Measurements from ENCODE around the gene PLCL2. TPM values are rescaled to one million over a fixed set of nuclear protein-coding genes. Genes with fewer than 3 reads are reported as not detected.
"Not testable (repeated sequence)": the region's sequence is repeated elsewhere in the genome, so short reads cannot be mapped to it uniquely, and the experiment has no call there.

Gene PLCL2
- polyA plus RNA-seq, 6 donors from 2014 or later, result 65.7 to 92.7 (median 69.1) TPM

DNA sequence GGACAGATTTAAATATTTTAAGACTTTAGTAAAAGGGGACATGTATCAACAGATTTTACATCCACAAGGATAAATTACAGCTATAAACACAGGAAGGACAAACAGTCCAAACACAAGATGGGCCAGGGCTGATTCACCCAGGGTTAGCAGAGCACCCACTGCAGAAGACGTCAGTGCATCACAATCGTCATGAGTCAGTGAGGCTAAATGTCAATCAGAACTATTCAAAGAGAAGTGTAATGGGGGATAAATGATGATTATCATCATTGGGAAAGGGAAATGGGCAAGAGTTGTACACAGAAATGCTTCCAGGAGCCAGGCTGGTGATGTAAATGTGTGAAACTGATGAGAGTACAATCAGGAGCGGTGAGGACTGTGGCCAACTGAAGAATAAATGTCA, 226.8 kb downstream of the PLCL2 start:
- Mint-ChIP-seq H3K27me3 (no peaks in the 10 kb centered on the region), H3K9me3 (peaks cover 5 to 18% (median 12%) of the 10 kb centered on the region in 7 donors), H3K36me3 (peaks cover 0 to 6% of the 10 kb centered on the region in 2 donors), H3K27ac (no peak overlapping the region), H3K4me3 (no peak overlapping the region), H3K4me1 (peaks cover 12 to 13% (median 12%) of the 10 kb centered on the region in 3 donors)
- DNase-seq (no peak), ATAC-seq (ENCODE audit: low read depth in 2 of 2) (no peak)

DNA sequence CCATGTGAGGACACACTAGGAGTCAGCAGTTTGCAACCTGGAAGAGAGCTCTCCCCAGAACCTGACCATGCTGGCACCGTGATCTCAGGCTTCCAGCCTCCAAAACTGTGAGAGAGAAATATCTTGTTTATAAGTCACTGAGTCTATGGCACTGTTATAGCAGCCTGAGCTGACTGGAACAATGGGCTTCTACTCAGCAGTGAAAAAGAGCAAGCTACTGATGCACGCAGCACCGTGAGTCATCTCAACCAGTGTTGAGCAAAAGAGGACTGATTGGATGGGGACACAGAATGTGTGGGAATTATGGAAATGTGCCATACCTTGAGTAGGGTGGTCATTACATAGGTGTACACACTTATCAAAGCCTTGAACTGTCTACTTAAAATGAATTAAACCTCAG, 230.4 kb downstream of the PLCL2 start:
- Mint-ChIP-seq H3K36me3 (peaks cover 0 to 6% of the 10 kb centered on the region in 2 donors), H3K27ac (peak overlapping the region in 1 of 6 donors; percentile 19), H3K4me3 (peak overlapping the region in 1 of 8 donors; percentile 21), H3K9me3 (peaks cover 5 to 17% (median 8%) of the 10 kb centered on the region in 7 donors), H3K4me1 (peaks cover 12 to 15% (median 13%) of the 10 kb centered on the region in 3 donors), H3K27me3 (no peaks in the 10 kb centered on the region)
- DNase-seq, result no peak
- ATAC-seq (ENCODE audit: low read depth in 2 of 2), result no peak

DNA sequence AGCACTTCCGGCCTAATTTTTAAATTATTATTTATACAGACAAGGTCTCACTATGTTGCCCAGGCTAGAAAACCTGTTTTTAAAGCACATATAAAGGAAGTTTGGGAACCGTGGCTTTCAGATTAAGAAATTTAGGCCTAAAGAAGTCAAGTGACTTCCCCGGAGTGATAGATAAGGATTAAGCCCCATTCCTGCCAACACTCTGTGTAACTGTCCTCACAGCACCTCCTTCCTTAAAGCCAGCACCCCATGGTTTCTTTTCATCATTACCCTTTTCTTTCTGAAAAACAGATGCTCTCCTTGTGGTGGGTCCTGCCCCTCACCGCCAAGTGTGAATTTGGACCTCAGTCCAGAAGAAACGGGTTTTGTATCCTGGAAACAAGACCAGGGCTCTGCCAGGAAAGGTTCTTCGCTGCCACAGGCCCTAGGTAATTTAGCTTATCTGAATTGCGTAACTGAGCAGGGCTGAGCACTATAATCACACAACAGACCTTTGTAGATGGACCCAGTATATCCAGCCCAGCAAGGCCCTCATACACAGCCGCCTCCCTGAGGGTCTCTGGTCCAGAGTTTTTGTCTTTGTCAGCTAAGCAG, 231.3 kb downstream of the PLCL2 start:
- DNase-seq, result no peak
- Mint-ChIP-seq H3K4me3 (no peak overlapping the region), H3K36me3 (peaks cover 0 to 6% of the 10 kb centered on the region in 2 donors), H3K9me3 (peaks cover 5 to 17% (median 8%) of the 10 kb centered on the region in 7 donors), H3K27ac (no peak overlapping the region), H3K4me1 (peaks cover 4 to 10% (median 5%) of the 10 kb centered on the region in 3 donors), H3K27me3 (no peaks in the 10 kb centered on the region)
- no peak for ATAC-seq (ENCODE audit: low read depth in 2 of 2)

DNA sequence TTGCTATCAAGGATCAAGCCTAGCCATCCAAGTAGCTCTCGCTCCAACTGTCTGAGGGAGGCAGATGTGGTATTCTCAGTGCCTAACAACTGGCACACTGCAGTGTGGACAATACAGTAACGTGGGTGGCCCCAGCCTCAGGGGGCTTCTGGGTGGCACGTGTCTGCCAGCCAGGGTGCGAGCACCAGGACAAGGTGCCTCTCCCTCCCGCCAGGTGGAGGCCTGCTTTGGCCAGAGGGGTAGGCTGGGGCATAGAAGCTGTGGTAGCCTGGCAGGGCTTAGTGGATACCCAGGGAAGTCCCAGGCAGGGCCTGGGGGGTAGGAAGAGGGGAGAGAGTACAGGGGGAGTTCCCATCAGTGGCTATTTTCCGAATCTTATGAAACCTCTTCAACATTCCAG, 234.0 kb downstream of the PLCL2 start:
- no peak overlapping the region for H3K27ac Mint-ChIP-seq
- H3K36me3 Mint-ChIP-seq, result peaks cover 0 to 9% of the 10 kb centered on the region in 2 donors
- ATAC-seq (ENCODE audit: low read depth in 2 of 2) (no peak), DNase-seq (no peak)
- H3K27me3 Mint-ChIP-seq, result peaks cover 0 to 5% (median 0%) of the 10 kb centered on the region in 3 donors
- H3K4me3 Mint-ChIP-seq, result no peak overlapping the region
- H3K9me3 Mint-ChIP-seq, result peaks cover under 1 to 18% (median 6%) of the 10 kb centered on the region in 7 donors
- peaks cover 0 to 4% (median 0%) of the 10 kb centered on the region in 3 donors for H3K4me1 Mint-ChIP-seq

DNA sequence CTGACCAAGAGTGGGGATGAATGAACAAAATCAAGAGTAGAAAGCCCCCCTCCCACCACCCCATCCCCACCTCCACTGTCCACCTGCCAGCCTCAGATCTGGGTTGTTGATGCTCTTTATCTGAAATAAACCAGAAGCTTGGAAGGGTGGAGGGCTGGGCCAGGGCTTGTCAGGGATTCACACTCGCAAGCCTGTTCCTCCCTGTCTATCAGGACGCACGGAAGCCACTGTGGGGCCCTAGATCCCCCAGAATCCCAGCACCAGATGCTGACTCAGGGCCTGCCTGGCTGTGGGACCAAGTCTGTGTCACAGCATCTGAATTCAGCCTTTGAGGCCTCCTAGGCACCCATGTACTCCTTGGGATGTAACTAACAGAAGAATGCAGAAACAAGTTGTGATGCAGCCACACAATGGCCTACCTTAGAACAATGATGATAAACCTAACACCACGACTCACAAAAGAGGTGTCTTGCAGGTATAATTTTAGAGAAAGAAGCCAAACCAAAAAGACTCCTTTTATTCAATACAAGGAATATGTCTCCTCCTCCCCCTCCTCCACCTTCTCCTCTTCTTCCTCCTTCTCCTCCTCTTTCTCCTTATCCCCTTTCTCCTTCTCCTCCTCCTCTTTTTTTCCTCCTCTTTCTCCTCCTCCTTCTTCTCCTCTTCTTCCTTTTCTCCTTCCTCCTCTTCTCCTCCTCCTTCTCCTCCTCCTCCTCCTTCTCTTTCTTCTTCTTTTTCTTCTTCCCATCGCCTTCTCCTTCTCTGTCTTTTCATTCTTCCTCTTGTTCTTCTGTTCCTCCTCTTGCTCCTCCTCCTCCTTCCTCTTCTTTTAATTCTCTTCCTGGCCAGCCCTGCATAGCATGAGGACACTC, 234.7 kb downstream of the PLCL2 start:
- Mint-ChIP-seq H3K27me3 (peaks cover 0 to 5% (median 0%) of the 10 kb centered on the region in 3 donors), H3K36me3 (peaks cover 0 to 8% of the 10 kb centered on the region in 2 donors), H3K4me1 (peaks cover 0 to 4% (median 0%) of the 10 kb centered on the region in 3 donors), H3K9me3 (peaks cover 0 to 14% (median 5%) of the 10 kb centered on the region in 7 donors), H3K4me3 (no peak overlapping the region), H3K27ac (peak overlapping the region in 1 of 6 donors; percentile 54)
- DNase-seq (no peak), ATAC-seq (ENCODE audit: low read depth in 2 of 2) (no peak)

DNA sequence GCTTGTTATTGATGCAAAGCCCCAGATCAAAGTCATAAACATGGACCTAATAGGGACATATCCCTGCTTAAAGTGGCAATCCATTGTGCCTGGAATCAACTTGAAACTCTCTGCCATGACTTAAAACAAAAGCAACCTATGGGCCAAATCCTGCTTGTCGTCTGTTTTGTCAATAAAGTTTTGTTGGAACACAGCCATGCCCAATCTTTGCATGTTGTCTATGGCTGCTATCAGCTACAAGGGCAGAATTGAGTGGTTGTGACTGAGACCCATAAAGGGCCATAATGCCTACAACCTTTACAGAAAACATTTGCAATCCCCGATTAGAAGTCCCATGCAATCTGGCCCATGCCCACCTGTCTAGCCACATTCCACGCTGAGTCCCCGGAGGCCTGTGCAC, 235.4 kb downstream of the PLCL2 start:
- ATAC-seq (ENCODE audit: low read depth in 2 of 2) (no peak), DNase-seq (no peak)
- Mint-ChIP-seq H3K36me3 (peaks cover 0 to 8% of the 10 kb centered on the region in 2 donors), H3K9me3 (peaks cover 0 to 14% (median 3%) of the 10 kb centered on the region in 7 donors), H3K27ac (peak overlapping the region in 1 of 6 donors; percentile 28), H3K27me3 (peaks cover 0 to 5% (median 0%) of the 10 kb centered on the region in 3 donors), H3K4me3 (no peak overlapping the region), H3K4me1 (peaks cover 0 to 4% (median 0%) of the 10 kb centered on the region in 3 donors)

DNA sequence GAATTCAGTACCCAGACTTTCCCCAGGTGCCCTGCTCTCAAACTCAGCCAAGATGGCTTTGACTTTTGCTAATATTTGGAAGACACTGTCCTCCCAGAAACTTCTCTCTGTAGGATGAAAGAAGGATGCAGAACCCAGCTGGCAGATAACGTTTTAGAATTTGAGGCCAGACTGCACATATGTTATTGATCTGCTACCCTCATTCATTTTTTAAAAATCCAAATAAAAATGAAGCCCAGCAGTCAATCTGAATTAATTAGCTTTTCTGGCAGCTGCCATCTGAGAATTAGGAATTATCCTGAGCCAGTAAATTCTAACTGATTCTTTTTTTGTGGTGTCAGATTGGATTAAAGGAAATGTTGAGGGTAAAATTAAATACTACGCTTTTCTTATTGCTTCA, 236.6 kb downstream of the PLCL2 start:
- peaks cover 0 to 8% of the 10 kb centered on the region in 2 donors for H3K36me3 Mint-ChIP-seq
- peaks cover 0 to 4% (median 0%) of the 10 kb centered on the region in 3 donors for H3K4me1 Mint-ChIP-seq
- no peak for ATAC-seq (ENCODE audit: low read depth in 2 of 2)
- H3K27me3 Mint-ChIP-seq, result peaks cover 0 to 5% (median 0%) of the 10 kb centered on the region in 3 donors
- DNase-seq, result no peak
- peaks cover 0 to 14% (median 3%) of the 10 kb centered on the region in 7 donors for H3K9me3 Mint-ChIP-seq
- H3K4me3 Mint-ChIP-seq, result no peak overlapping the region
- no peak overlapping the region for H3K27ac Mint-ChIP-seq

DNA sequence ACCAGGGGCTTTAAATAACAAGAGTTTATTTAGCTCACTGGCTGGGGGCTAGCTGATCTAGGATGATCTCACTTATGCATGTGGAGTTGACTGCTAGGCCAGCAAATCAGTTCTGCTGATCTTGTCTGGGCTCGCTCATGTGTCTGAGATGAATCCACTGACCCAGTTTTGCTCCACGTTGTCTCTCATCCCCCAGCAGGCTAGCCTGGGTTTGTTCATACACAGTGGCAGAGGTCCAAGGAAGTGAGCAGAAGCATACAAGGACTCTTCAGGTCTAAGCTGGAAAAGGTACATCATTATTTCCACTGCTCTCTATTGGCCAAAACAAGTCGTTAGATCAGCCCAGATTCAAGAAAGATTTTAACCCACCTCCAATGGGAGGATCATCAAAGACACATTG, 238.0 kb downstream of the PLCL2 start:
- H3K4me3 Mint-ChIP-seq, result no peak overlapping the region
- peaks cover 0 to 4% (median 0%) of the 10 kb centered on the region in 3 donors for H3K4me1 Mint-ChIP-seq
- peak overlapping the region in 2 of 6 donors; percentile 8 to 50 for H3K27ac Mint-ChIP-seq
- DNase-seq, result no peak
- H3K27me3 Mint-ChIP-seq, result peaks cover 0 to 5% (median 0%) of the 10 kb centered on the region in 3 donors
- no peak for ATAC-seq (ENCODE audit: low read depth in 2 of 2)
- peaks cover 2 to 18% (median 4%) of the 10 kb centered on the region in 7 donors for H3K9me3 Mint-ChIP-seq
- H3K36me3 Mint-ChIP-seq, result peaks cover 5 to 12% of the 10 kb centered on the region in 2 donors

DNA sequence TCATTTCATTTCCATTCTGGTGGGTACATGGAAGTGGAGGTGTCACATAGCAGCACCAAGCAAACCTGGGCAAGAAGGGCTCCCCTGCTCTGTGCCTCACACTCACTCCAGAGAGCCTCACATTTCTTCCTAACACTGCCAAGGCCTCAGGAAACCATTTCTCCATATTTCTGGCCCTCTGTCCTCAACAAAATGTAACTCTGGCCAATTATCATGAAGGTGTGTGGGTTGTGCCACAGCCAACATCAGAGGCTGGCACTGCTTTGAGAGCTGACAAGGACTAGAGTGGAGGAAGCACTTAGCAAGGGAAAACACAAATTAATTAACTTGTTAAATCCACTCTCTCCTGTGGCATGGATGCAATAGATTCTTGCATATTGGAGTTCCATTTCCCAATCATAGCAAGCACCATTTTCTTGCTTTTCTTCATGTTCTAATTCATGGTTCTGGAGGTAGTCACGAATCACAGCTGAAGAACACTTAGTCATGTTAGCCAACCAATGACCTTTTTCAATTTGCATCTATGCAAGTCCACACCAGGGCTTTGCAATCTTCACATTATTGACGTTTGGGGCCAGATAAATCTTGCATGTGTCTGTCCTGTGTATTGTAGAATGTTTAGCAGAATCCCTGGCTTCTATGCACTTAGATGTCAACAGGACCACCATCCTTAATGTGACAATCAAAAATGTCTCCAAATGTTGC, 241.1 kb downstream of the PLCL2 start:
- DNase-seq (no peak), ATAC-seq (ENCODE audit: low read depth in 2 of 2) (no peak)
- peaks cover 0 to 5% (median 0%) of the 10 kb centered on the region in 3 donors for H3K27me3 Mint-ChIP-seq
- no peak overlapping the region for H3K27ac Mint-ChIP-seq
- H3K4me1 Mint-ChIP-seq, result no peaks in the 10 kb centered on the region
- H3K4me3 Mint-ChIP-seq, result no peak overlapping the region
- peaks cover 5 to 24% (median 11%) of the 10 kb centered on the region in 7 donors for H3K9me3 Mint-ChIP-seq
- peaks cover 5 to 19% of the 10 kb centered on the region in 2 donors for H3K36me3 Mint-ChIP-seq

DNA sequence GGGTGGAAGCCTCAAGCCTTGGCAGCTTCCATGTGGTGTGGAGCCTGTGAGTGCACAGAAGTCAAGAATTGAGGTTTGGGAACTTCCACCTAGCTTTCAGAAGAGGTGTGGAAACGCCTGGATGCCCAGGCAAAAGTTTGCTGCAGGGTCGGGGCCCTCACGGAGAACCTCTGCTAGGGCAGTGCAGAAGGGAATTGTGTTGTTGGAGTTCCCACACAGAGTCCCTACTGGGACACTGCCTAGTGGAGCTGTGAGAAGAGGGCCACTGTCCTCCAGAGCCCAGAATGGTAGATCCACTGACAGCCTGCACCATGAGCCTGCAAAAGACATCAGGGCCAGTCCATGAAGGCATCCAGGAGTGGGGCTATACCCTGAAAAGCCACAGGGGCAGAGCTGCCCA, 243.9 kb downstream of the PLCL2 start:
- DNase-seq; H3K27me3 Mint-ChIP-seq; ATAC-seq (ENCODE audit: low read depth in 2 of 2); H3K4me1 Mint-ChIP-seq; H3K4me3 Mint-ChIP-seq; H3K27ac Mint-ChIP-seq: not testable (repeated sequence)
- peaks cover 5 to 11% of the 10 kb centered on the region in 2 donors for H3K36me3 Mint-ChIP-seq
- H3K9me3 Mint-ChIP-seq, result peaks cover 3 to 18% (median 9%) of the 10 kb centered on the region in 7 donors

DNA sequence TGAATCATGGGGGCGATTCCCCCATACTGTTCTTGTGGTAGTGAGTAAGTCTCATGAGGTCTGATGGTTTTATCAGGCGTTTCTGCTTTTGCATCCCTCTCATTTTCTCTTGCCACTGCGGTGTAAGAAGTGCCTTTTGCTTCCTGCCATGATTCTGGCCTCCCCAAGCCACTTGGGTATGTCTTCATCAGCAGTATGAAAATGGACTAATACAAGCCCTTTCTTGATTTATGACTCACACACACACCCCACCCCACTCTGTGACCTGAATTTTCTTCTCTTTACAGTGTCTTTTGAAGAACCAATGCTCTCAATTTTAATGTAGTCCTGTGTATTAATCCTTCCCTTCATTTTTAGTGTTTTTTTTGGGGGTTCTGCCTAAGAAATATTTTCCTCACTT, 244.8 kb downstream of the PLCL2 start:
- Mint-ChIP-seq H3K9me3 (peaks cover 3 to 18% (median 9%) of the 10 kb centered on the region in 7 donors), H3K27me3 (no peaks in the 10 kb centered on the region), H3K36me3 (peaks cover 5 to 11% of the 10 kb centered on the region in 2 donors), H3K27ac (no peak overlapping the region), H3K4me1 (no peaks in the 10 kb centered on the region), H3K4me3 (no peak overlapping the region)
- no peak for ATAC-seq (ENCODE audit: low read depth in 2 of 2)
- no peak for DNase-seq

DNA sequence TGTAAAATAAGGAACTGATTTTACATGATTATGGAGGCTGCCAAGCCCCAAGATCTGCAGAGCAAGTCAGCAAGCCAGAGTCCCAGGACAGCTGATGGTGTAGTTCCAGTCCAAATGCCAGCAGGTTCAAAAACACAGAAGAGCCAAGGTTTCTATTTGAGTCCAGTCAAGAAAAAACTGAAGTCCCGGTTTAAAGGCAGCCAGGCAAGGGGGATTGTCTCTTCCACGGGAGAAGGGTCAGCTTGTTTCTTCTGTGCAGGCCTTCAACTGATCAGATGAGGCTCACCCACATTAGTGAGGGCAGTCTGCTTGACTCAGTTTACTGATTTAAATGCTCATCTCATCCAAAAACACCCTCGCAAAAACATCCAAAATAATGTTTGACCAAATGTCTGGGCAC, 246.2 kb downstream of the PLCL2 start:
- ATAC-seq (ENCODE audit: low read depth in 2 of 2) (no peak), DNase-seq (no peak)
- H3K27me3 Mint-ChIP-seq, result no peaks in the 10 kb centered on the region
- H3K36me3 Mint-ChIP-seq, result peaks cover 5 to 21% of the 10 kb centered on the region in 2 donors
- no peak overlapping the region for H3K27ac Mint-ChIP-seq
- peaks cover 5 to 27% (median 11%) of the 10 kb centered on the region in 7 donors for H3K9me3 Mint-ChIP-seq
- no peaks in the 10 kb centered on the region for H3K4me1 Mint-ChIP-seq
- no peak overlapping the region for H3K4me3 Mint-ChIP-seq

All from naive B cell (primary cell).